Measurements from ENCODE around the gene HNRNPF.

DNA sequence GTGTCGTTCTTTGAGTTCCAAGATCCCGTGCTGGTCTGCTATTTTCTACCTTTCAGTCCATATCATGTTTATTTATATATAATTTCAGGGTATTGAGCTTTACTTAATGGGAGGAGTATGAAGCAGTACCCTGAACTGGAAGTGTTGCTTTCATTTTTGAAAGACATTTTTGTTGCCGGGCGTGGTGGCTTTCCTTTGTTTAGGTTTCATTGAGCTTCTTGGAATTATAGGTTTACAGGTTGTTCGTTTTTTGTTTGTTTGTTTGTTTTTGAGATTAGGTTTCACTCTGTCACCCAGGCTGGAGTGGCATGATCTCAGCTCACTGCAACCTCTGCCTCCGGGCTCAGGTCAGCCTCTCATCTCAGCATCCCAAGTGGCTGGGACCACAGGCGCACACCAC, 35.3 kb upstream of the HNRNPF start:
- TF ChIP-seq EP300 (IDR thresholded peaks at IDR 0.05) (no peak), CTCF (IDR thresholded peaks at IDR 0.05) (no peak), POLR2AphosphoS5 (IDR thresholded peaks at IDR 0.05) (no peak), POLR2A (IDR thresholded peaks at IDR 0.05) (no peak)

Data from gastroesophageal sphincter (tissue), 3 donors.